DOHH2 (cell line): ENCODE measurements around the gene UVSSA.

Experiments
- CTCF ChIP-seq: fragments of 200-600 bp; sonication (generic); IDR thresholded peaks from one replicate; pipeline ENCODE4 v1.5.1; 2014; ENCODE audit warnings: antibody characterized with exemption, mild to moderate bottlenecking, low read depth, low read length; ENCODE audit not compliant: poor library complexity, severe bottlenecking
- EZH2phosphoT487 ChIP-seq: fragments of 200-600 bp; sonication (generic); IDR thresholded peaks from 2 replicates; pipeline ENCODE4 v1.6.1; 2017; ENCODE audit warnings: borderline replicate concordance, mild to moderate bottlenecking, antibody characterized with exemption, low read length, moderate library complexity, mixed read lengths

DNA sequence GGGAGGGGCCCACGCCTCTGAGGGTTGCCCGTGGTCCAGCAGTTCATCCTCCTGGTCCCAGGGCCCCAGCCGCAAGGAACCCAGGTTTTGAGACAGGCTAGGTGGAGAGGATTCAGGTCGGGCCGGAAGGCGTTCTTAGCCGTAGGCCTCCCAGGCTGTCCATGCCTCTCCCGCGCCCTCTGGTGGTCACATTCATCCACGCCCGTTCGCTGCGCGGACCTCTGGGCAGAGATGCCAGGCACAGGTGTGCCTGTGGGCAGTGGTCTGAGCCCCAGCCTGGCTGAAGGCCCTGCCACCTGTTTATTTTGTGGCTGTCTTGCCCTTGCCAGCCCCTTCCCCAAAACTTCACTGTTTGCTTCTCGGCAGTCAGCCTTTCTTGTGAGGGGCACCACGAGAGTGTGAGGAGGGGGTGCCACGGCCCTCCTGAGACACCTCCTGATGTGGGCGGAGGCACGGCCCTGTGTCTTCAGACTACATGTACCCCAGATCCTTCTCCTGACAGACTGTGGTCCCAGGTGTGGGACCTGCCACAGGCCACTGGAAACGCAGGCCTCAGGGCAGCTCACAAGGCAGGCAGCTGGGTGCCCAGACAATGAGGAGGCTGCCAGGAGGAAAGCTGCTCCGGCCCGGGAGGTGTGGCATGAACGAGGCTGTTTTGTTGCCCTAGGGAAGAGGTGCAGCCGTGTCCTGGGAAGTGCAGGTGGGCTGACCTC is 5.0 kb downstream of the UVSSA start:
- TF ChIP-seq CTCF (peak; percentile 96), EZH2phosphoT487 (no peak)
